ENCODE results near the gene ZC3H8. TPM values are rescaled to one million over a fixed set of nuclear protein-coding genes. Genes with fewer than 3 reads are reported as not detected.

Gene ZC3H8
- total RNA-seq, 2 donors from 2014 or later = 5.2 to 7.2 TPM

DNA sequence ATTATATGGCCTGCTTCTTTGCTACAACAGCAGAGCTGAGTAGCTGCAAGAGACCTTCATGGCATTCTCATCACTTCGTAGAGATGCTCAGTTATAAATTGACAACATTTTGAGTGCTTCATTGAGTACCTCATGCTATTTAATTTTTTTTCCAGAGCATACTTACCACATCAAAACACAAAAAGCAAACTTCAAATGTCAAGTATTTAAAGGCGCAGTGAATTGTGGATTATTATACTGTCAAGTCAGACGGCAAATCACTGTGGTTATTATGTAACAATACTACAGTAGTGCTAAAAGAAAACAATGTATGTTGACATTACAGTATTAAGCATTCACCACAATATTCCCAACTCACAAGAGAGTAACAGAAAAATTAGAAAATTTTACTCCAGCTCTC is 12.5 kb downstream of the ZC3H8 start:
- DNase-seq (ENCODE audit: low spot score) = no peak
- TF ChIP-seq, protein P1, sequence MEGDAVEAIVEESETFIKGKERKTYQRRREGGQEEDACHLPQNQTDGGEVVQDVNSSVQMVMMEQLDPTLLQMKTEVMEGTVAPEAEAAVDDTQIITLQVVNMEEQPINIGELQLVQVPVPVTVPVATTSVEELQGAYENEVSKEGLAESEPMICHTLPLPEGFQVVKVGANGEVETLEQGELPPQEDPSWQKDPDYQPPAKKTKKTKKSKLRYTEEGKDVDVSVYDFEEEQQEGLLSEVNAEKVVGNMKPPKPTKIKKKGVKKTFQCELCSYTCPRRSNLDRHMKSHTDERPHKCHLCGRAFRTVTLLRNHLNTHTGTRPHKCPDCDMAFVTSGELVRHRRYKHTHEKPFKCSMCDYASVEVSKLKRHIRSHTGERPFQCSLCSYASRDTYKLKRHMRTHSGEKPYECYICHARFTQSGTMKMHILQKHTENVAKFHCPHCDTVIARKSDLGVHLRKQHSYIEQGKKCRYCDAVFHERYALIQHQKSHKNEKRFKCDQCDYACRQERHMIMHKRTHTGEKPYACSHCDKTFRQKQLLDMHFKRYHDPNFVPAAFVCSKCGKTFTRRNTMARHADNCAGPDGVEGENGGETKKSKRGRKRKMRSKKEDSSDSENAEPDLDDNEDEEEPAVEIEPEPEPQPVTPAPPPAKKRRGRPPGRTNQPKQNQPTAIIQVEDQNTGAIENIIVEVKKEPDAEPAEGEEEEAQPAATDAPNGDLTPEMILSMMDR (IDR thresholded peaks at IDR 0.05) = no peak
- H3K9me3 ChIP-seq = no peaks in the 10 kb centered on the region
- no peak overlapping the region for H3K27ac ChIP-seq
- no peaks in the 10 kb centered on the region for H3K27me3 ChIP-seq
- no peak overlapping the region for H3K4me3 ChIP-seq
- H3K4me1 ChIP-seq = no peaks in the 10 kb centered on the region
- peaks cover 10% of the 10 kb centered on the region for H3K36me3 ChIP-seq

DNA sequence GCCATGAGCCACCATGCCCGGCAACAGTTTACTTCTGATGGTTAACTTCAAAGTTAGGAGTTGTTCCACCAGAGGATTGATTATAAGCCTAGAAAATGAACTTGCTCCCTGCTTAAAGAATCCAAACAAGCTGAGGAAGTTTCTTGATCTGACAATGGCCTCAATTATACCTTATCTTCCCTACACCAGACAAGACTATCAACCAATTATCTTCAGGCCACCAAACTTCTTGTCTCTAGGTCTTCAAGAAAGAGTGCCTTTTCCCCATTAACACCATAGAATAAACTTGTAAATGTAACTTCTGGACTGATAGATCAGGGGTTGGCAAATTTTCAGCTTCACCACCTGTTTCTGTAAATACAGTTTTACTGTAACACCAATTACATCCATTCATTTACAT is 15.0 kb downstream of the ZC3H8 start:
- Histone ChIP-seq H3K36me3 (peaks cover 9% of the 10 kb centered on the region), H3K4me3 (no peak overlapping the region), H3K4me1 (no peaks in the 10 kb centered on the region), H3K27me3 (no peaks in the 10 kb centered on the region), H3K27ac (no peak overlapping the region), H3K9me3 (no peaks in the 10 kb centered on the region)
- DNase-seq (ENCODE audit: low spot score) = no peak
- TF ChIP-seq, protein P1 (IDR thresholded peaks at IDR 0.05) = no peak

DNA sequence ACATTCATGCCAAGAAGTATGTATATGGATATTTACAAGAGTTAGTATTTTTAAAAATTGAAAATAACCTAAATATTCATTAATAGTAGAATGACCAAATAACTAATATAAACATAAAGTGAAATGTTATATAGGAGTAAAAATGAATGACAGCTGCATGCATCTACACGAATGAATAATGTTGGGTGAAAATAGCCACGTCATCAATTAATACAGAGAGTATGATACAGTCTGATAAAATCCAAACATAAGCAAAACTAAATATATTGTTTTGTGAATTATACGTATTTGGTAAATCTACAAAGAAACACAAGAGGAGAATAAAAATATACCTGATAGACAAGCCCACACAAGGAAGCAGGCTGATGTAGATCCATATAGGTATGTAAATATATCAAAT is 24.5 kb downstream of the ZC3H8 start:
- Histone ChIP-seq H3K27me3 (no peaks in the 10 kb centered on the region), H3K4me1 (no peaks in the 10 kb centered on the region), H3K36me3 (peaks cover 10% of the 10 kb centered on the region), H3K9me3 (no peaks in the 10 kb centered on the region), H3K4me3 (no peak overlapping the region), H3K27ac (no peak overlapping the region)
- TF ChIP-seq, protein P1 (IDR thresholded peaks at IDR 0.05) = no peak
- no peak for DNase-seq (ENCODE audit: low spot score)

DNA sequence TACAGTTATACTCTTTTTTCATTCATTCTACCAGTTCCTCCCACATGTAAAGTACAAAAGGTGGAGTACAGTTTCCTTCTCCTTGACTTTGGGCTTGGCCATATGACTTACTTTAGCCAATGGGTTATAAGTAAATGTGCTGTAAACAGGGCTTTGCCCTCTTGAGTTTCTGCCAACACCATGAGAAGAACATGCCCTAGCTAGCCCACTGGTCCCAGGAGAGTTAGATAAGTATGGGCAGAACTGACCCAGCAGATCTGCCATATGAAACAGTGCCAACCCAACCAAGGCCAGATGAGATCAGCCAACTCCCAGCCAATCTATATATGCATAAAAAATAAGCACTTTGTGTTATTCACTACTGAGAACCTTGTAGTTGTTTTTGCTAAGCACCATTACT is 25.5 kb downstream of the ZC3H8 start:
- Histone ChIP-seq H3K9me3 (no peaks in the 10 kb centered on the region), H3K36me3 (peaks cover 10% of the 10 kb centered on the region), H3K27ac (no peak overlapping the region), H3K27me3 (no peaks in the 10 kb centered on the region), H3K4me1 (no peaks in the 10 kb centered on the region), H3K4me3 (no peak overlapping the region)
- TF ChIP-seq, protein P1 (IDR thresholded peaks at IDR 0.05) = no peak
- no peak for DNase-seq (ENCODE audit: low spot score)

DNA sequence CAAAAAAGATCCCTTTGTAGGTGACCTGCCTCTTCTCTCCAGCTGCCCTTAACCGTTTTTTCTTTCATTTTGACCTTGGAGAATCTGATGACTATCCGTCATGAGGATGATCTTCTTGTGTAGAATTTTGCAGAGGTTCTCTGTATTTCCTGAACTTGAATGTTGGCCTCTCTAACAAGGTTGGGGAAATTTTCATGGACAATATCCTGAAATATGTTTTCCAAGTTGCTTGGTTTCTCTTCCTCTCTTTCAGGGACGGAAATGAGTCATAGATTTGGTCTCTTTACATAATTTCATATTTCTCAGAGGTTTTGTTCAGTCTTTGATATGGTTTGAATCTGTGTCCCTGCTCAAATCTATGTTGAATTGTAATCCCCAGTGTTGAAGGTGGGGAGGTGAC is 34.0 kb downstream of the ZC3H8 start:
- Histone ChIP-seq H3K27ac (no peak overlapping the region), H3K4me3 (no peak overlapping the region), H3K9me3 (no peaks in the 10 kb centered on the region), H3K27me3 (no peaks in the 10 kb centered on the region), H3K36me3 (peaks cover 4% of the 10 kb centered on the region), H3K4me1 (no peaks in the 10 kb centered on the region)
- TF ChIP-seq, protein P1 (IDR thresholded peaks at IDR 0.05) = no peak
- no peak for DNase-seq (ENCODE audit: low spot score)

DNA sequence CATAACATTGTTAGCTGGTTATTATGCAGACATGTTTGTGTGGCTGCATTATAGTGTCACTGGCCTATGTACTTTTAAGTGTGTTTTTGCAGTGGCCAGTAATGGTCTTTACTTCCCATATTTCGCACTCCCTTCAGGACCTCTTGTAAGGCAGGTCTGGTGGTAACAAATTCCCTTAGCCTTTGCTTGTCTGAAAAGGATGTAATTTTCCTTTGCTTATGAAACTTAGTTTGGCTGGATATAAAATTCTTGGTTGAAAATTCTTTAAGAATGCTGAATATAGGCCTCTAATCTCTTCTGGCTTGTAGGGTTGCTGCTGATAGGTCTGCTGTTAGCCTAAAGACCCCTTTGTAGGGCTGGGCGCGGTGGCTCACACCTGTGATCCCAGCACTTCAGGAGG is 34.7 kb downstream of the ZC3H8 start:
- no peak overlapping the region for H3K4me3 ChIP-seq
- H3K9me3 ChIP-seq = no peaks in the 10 kb centered on the region
- no peak for DNase-seq (ENCODE audit: low spot score)
- H3K4me1 ChIP-seq = no peaks in the 10 kb centered on the region
- TF ChIP-seq, protein P1 (IDR thresholded peaks at IDR 0.05) = no peak
- no peak overlapping the region for H3K27ac ChIP-seq
- peaks cover 10% of the 10 kb centered on the region for H3K36me3 ChIP-seq
- H3K27me3 ChIP-seq = no peaks in the 10 kb centered on the region
